Prostate gland (tissue), 2 donors: ENCODE measurements around the gene FHOD3. TPM values are rescaled to one million over a fixed set of nuclear protein-coding genes. Genes with fewer than 3 reads are reported as not detected.

Experiments used
- DNase-seq: peaks from one replicate; pipeline ENCODE4 v3.0.0-alpha.2; 2019; ENCODE audit warnings: low spot score
- H3K27ac ChIP-seq, 2 donors: fragments of 200-600 bp; sonication (generic); 2 replicates each; pipeline ENCODE4 v1.5.1; 2017 to 2019
- H3K27me3 ChIP-seq: fragments of 200-600 bp; sonication (generic); replicated peaks from 2 replicates; pipeline ENCODE4 v1.5.1; 2019; ENCODE audit not compliant: insufficient read depth
- H3K36me3 ChIP-seq, 2 donors: fragments of 200-600 bp; sonication (generic); 1 replicate in 1 of 2; 2 replicates in 1 of 2; pipeline versions ENCODE4 v1.5.1 to v1.8.1; 2017 to 2019
- H3K4me1 ChIP-seq: fragments of 200-600 bp; sonication (generic); replicated peaks from 2 replicates; pipeline ENCODE4 v1.5.1; 2019
- H3K4me3 ChIP-seq, 2 donors: fragments of 200-600 bp; sonication (generic); 2 replicates each; pipeline ENCODE4 v1.5.1; 2017 to 2019
- H3K9me3 ChIP-seq: fragments of 200-600 bp; sonication (generic); 2 replicates; pipeline ENCODE4 v1.5.1; 2017
- POLR2A ChIP-seq: fragments of 450-650 bp; IDR thresholded peaks from one replicate; pipeline ENCODE4 v1.6.1; 2016; ENCODE audit warnings: antibody characterized with exemption, mild to moderate bottlenecking
- POLR2AphosphoS5 ChIP-seq: sonication (generic); formaldehyde crosslinking; IDR thresholded peaks from one replicate; pipeline ENCODE4 v1.6.1; 2017; ENCODE audit warnings: antibody characterized with exemption
- WGBS: methylation state at CpG from one replicate; pipeline ENCODE4 v1.1.5; 2018; 5-methylcytosine and 5-hydroxymethylcytosine counted together
- intact Hi-C: fragments of 100-400 bp; cut with DNase I; formaldehyde crosslinking; loops from one replicate; pipeline ENCODE4 v1.14.2; 2022
- total RNA-seq, 2 donors: library from RNA; depleted of rRNA; stranded (reverse); fragments of >200 nt; gene quantifications; one replicate each; pipeline ENCODE4 v1.1.0, GENCODE V29; 2016
- TF ChIP-seq, protein P1 (sequence below), 4 experiments: fragments of 200-600 bp in 2 of 4; fragments of 450-650 bp in 2 of 4; sonication (generic) in 2 of 4; IDR thresholded peaks; 1 replicate in 3 of 4; 2 replicates in 1 of 4; pipeline ENCODE4 v1.5.1; 2016 to 2019; ENCODE audit warnings: antibody characterized with exemption in 4 of 4, mild to moderate bottlenecking in 2 of 4, moderate library complexity in 2 of 4

FHOD3 gene
- total RNA-seq, 2 donors from 2014 or later, result 25.1 to 52.5 TPM

DNA sequence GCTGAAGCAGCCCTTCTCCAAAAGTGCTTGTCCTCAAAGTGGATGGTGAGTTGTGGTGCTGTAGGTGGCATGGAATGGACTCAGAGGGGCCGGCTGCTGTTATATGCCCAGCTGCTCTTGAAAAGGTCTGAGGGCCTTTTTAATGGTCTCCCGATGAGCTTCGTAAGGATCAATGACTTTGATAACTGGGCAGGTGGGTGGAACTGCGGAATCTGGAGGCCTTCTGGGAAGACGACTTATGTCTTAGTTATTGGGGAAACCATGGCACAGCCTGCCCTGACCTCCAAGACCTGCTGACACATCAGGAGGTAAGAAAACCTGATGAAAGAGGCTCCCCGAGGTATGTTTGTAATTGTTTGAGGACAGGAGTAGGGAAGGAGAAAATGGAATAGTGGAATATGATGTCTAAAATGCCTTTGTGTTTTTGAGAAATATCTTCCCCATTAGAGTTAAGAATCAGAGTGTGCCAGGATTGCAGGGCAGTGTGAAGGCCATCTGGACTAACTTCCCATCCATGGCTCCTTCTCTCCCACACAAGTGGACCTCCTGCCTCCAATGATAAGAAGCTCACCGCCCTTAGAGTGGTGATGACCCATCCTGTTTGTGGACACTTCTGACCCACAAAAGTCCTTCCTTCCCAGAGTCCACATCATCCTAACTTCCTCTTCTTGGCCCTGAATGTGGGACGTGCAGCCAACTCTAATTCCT is 236.1 kb downstream of the FHOD3 start:
- no peak overlapping the region for H3K27ac ChIP-seq
- H3K4me1 ChIP-seq, result no peaks in the 10 kb centered on the region
- intact Hi-C loops, result no loop called here
- H3K9me3 ChIP-seq, result no peaks in the 10 kb centered on the region
- 97% methylated on average over 8 of the region's 8 CpGs for WGBS
- H3K4me3 ChIP-seq, result no peak overlapping the region
- no peaks in the 10 kb centered on the region for H3K27me3 ChIP-seq
- no peak for DNase-seq
- TF ChIP-seq, protein P1, sequence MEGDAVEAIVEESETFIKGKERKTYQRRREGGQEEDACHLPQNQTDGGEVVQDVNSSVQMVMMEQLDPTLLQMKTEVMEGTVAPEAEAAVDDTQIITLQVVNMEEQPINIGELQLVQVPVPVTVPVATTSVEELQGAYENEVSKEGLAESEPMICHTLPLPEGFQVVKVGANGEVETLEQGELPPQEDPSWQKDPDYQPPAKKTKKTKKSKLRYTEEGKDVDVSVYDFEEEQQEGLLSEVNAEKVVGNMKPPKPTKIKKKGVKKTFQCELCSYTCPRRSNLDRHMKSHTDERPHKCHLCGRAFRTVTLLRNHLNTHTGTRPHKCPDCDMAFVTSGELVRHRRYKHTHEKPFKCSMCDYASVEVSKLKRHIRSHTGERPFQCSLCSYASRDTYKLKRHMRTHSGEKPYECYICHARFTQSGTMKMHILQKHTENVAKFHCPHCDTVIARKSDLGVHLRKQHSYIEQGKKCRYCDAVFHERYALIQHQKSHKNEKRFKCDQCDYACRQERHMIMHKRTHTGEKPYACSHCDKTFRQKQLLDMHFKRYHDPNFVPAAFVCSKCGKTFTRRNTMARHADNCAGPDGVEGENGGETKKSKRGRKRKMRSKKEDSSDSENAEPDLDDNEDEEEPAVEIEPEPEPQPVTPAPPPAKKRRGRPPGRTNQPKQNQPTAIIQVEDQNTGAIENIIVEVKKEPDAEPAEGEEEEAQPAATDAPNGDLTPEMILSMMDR (IDR thresholded peaks at IDR 0.05), result no peak
- H3K36me3 ChIP-seq, result no peaks in the 10 kb centered on the region

DNA sequence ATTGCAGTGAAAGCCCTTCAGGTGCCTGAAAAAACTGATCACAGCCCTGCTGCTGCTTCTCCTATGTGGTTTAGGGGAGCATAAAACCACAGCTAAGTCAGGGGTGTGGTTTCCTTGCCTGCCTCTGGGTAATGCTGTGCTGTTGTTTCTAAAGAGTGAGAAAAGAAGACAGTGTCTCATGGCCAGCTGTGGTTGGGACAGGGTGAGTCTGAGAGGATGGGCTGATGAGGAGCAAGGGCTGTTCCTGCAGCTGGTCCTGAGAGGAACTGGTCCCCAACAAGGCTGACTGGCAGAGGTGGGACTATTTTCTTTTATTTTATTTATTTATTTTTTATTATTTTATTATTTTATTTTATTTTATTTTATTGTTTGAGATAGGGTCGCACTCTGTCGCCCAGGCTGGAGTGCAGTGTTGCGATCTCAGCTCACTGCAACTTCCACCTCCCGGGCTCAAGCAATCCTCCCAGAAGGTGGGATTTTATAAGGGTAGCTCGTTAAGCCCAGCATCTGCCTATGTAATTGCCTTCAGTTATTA is 236.7 kb downstream of the FHOD3 start:
- DNase-seq, result no peak
- WGBS, result 87% methylated on average over 5 of the region's 5 CpGs
- Histone ChIP-seq H3K27me3 (no peaks in the 10 kb centered on the region), H3K36me3 (no peaks in the 10 kb centered on the region), H3K4me3 (no peak overlapping the region), H3K9me3 (no peaks in the 10 kb centered on the region), H3K27ac (no peak overlapping the region), H3K4me1 (no peaks in the 10 kb centered on the region)
- intact Hi-C loops, result no loop called here
- TF ChIP-seq POLR2AphosphoS5 (no peak), POLR2A (no peak)
- TF ChIP-seq, protein P1 (IDR thresholded peaks at IDR 0.05), result no peak

DNA sequence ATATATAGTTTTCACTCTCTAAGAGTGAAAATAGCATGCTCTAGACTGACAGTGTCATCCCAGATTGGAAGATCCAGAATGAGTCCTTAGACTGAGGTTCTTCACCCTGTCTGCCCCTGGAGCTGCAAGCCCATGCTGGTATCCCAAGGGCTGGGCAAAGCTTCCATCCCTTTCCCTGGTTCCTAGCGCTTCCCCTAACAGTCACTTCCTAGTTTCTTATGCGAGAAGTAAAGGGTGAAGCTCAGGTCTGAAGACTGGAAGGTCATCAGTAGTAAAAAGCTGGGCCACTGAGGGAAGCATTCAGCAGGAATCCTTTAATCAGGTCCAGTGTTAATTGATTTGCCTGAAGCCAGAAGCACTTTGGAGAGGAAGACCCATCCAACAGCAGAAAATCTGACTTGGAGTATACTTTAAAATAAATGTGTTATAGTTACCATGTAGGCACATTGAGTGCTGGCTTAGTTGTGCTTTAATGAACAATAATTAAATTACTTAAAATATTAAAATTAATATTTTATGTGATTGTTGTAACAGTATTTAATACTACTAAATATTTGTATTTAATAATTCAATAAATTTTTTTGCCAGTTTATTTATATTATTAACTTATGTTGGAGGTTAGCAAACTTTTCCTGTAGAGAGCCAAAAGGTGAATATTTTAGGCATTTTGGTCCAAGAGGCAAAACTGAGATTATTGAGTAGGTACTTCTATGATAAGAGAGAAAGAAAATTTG is 237.9 kb downstream of the FHOD3 start:
- no peaks in the 10 kb centered on the region for H3K36me3 ChIP-seq
- intact Hi-C loops, result no loop called here
- H3K4me1 ChIP-seq, result no peaks in the 10 kb centered on the region
- no peak overlapping the region for H3K4me3 ChIP-seq
- H3K27ac ChIP-seq, result no peak overlapping the region
- no peaks in the 10 kb centered on the region for H3K9me3 ChIP-seq
- 97% methylated on average over 2 of the region's 2 CpGs for WGBS
- TF ChIP-seq POLR2AphosphoS5, result no peak
- no peak for TF ChIP-seq POLR2A
- TF ChIP-seq, protein P1 (IDR thresholded peaks at IDR 0.05), result no peak
- no peak for DNase-seq
- no peaks in the 10 kb centered on the region for H3K27me3 ChIP-seq

DNA sequence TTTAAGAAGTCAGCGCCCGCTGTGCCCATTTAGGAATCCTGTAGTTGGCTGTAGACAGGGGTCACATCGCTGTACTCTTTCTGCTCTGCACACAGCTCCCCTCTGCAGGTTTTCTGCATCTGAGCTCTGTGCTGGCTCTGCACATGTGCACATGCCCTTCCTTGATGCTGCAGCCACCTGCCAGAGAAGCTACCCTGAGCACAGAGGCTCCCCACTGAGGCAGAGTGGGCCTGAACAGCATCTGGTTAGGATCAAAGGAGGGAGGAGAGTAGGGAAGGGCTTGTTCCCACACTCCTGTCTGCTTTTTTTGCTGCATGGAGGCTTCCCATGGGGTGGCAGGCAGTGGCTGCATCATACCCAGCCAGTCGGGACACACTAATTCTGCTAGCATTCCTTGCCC is 238.9 kb downstream of the FHOD3 start:
- intact Hi-C loops, result no loop called here
- Histone ChIP-seq H3K36me3 (no peaks in the 10 kb centered on the region), H3K4me1 (no peaks in the 10 kb centered on the region), H3K9me3 (no peaks in the 10 kb centered on the region), H3K4me3 (no peak overlapping the region), H3K27ac (no peak overlapping the region), H3K27me3 (no peaks in the 10 kb centered on the region)
- TF ChIP-seq POLR2AphosphoS5 (no peak), POLR2A (no peak)
- TF ChIP-seq, protein P1 (IDR thresholded peaks at IDR 0.05), result no peak
- DNase-seq, result no peak
- 85% methylated on average over 4 of the region's 4 CpGs for WGBS
